ENCODE results near the gene ZIC4.

The ZIC4 gene

GRCh38 chr3:147417551-147418295, 11.4 kb upstream of the ZIC4 start:
- DNase-seq (ENCODE audit: low spot score): no peak

GRCh38 chr3:147416931-147417330, 10.6 kb upstream of the ZIC4 start:
- DNase-seq (ENCODE audit: low spot score): no peak

- DNase-seq (ENCODE audit: low spot score): no peak
Measured at GRCh38 chr3:147415874-147416273, 9.5 kb upstream of the ZIC4 start.

- DNase-seq (ENCODE audit: low spot score): no peak
Measured at GRCh38 chr3:147415286-147415685, 8.9 kb upstream of the ZIC4 start.

- no peak for DNase-seq (ENCODE audit: low spot score)
Measured at GRCh38 chr3:147414390-147415138, 8.2 kb upstream of the ZIC4 start.

GRCh38 chr3:147413686-147414389, 7.5 kb upstream of the ZIC4 start:
- no peak for DNase-seq (ENCODE audit: low spot score)

- no peak for DNase-seq (ENCODE audit: low spot score)
Measured at GRCh38 chr3:147412917-147413685, 6.8 kb upstream of the ZIC4 start.

- DNase-seq (ENCODE audit: low spot score): no peak
Measured at GRCh38 chr3:147412261-147412916, 6.0 kb upstream of the ZIC4 start.

- DNase-seq (ENCODE audit: low spot score): no peak
Measured at GRCh38 chr3:147411815-147412241, 5.5 kb upstream of the ZIC4 start.

GRCh38 chr3:147411238-147411814, 5.0 kb upstream of the ZIC4 start:
- DNase-seq (ENCODE audit: low spot score): no peak

- DNase-seq (ENCODE audit: low spot score): no peak
Measured at GRCh38 chr3:147410526-147411237, 4.3 kb upstream of the ZIC4 start.

GRCh38 chr3:147410116-147410525, 3.8 kb upstream of the ZIC4 start:
- no peak for DNase-seq (ENCODE audit: low spot score)

GRCh38 chr3:147409143-147410115, 3.1 kb upstream of the ZIC4 start, which contains the start of gene ZIC1:
ZIC1 (plus strand) TSS chr3:147409365; CDS start chr3:147410113, 748 bp downstream.
- DNase-seq (ENCODE audit: low spot score): no peak

- DNase-seq (ENCODE audit: low spot score): no peak
Measured at GRCh38 chr3:147408188-147409100, 2.1 kb upstream of the ZIC4 start.

GRCh38 chr3:147407498-147408187, 1.3 kb upstream of the ZIC4 start:
- DNase-seq (ENCODE audit: low spot score): no peak

- no peak for DNase-seq (ENCODE audit: low spot score)
Measured at GRCh38 chr3:147407114-147407497, 763 bp upstream of the ZIC4 start.

- DNase-seq (ENCODE audit: low spot score): no peak
Measured at GRCh38 chr3:147405231-147406027, 914 bp downstream of the ZIC4 start.

All from NAMALWA (cell line).